Esophagus squamous epithelium (tissue), 5 donors: ENCODE measurements around the gene FRMD5. TPM values are rescaled to one million over a fixed set of nuclear protein-coding genes. Genes with fewer than 3 reads are reported as not detected.

Source experiments
- DNase-seq: peaks from one replicate; lab custom pipeline; 2025; lab: John Stamatoyannopoulos, UW
- H3K27ac ChIP-seq, 4 donors: fragments of 200-600 bp; sonication (generic); one replicate each; pipeline ENCODE4 v1.5.1; 2016 to 2019; ENCODE audit warnings: mild to moderate bottlenecking in 1 of 4
- H3K27me3 ChIP-seq, 4 donors: fragments of 200-600 bp; sonication (generic); 1 replicate in 3 of 4; 2 replicates in 1 of 4; pipeline versions ENCODE4 v1.5.1 to v1.6.0; 2017 to 2021; ENCODE audit warnings: antibody characterized with exemption in 1 of 4
- H3K36me3 ChIP-seq, 3 donors: fragments of 200-600 bp; sonication (generic); one replicate each; pipeline ENCODE4 v1.5.1; 2016 to 2019
- H3K4me1 ChIP-seq, 3 donors: fragments of 200-600 bp; sonication (generic); one replicate each; pipeline ENCODE4 v1.5.1; 2017 to 2019
- H3K4me3 ChIP-seq, 4 donors: fragments of 200-600 bp; sonication (generic); 1 replicate in 3 of 4; 2 replicates in 1 of 4; pipeline ENCODE4 v1.5.1; 2016 to 2019; ENCODE audit warnings: mild to moderate bottlenecking in 2 of 4, moderate library complexity in 1 of 4
- H3K9me3 ChIP-seq, 3 donors: fragments of 200-600 bp; sonication (generic); one replicate each; pipeline ENCODE4 v1.5.1; 2016 to 2019
- POLR2A ChIP-seq, 4 donors: fragments of 450-650 bp; IDR thresholded peaks; one replicate each; pipeline ENCODE4 v1.6.1; 2017; ENCODE audit warnings: antibody characterized with exemption in 4 of 4, mild to moderate bottlenecking in 4 of 4, moderate library complexity in 3 of 4
- WGBS, 2 donors: methylation state at CpG; one replicate each; pipeline ENCODE4 v1.1.5; 2018; 5-methylcytosine and 5-hydroxymethylcytosine counted together
- intact Hi-C: fragments of 100-400 bp; cut with DNase I; formaldehyde crosslinking; loops from one replicate; pipeline ENCODE4 v1.15.0; 2022
- total RNA-seq, 4 donors: library from RNA; depleted of rRNA; stranded (reverse); fragments of >200 nt; gene quantifications; one replicate each; pipeline ENCODE4 v1.1.0, GENCODE V29; 2016
- TF ChIP-seq, protein P1 (sequence below), 6 experiments: fragments of 450-650 bp in 4 of 6; fragments of 200-600 bp in 2 of 6; sonication (generic) in 2 of 6; IDR thresholded peaks; one replicate each; pipeline ENCODE4 v1.5.1; 2016 to 2019; ENCODE audit warnings: antibody characterized with exemption in 6 of 6, mild to moderate bottlenecking in 4 of 6, moderate library complexity in 4 of 6
- donor health status: DM: yes; HTN: yes; CAD: no.

The FRMD5 gene
- total RNA-seq, 4 donors from 2014 or later = 0.19 TPM; not detected in 3

DNA sequence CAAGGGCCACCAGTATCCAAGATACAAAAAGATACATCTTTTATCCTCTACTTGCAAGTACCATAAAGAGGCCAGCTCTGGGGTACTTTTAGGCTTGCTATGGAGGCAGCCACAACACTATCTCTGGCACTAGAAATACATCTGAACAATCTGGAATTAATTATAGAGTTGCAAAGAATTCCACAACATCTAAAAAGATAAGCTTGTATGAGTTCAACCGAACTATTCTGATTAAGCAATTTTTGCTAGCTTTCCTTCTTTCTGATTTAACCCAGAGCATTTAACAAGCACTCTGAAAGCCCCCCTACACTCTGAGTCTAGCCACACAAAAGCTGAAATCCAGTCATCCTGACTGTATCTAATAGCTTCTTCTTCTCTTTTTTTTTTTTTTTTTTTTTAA, 95.4 kb downstream of the FRMD5 start:
- TF ChIP-seq, protein P1, sequence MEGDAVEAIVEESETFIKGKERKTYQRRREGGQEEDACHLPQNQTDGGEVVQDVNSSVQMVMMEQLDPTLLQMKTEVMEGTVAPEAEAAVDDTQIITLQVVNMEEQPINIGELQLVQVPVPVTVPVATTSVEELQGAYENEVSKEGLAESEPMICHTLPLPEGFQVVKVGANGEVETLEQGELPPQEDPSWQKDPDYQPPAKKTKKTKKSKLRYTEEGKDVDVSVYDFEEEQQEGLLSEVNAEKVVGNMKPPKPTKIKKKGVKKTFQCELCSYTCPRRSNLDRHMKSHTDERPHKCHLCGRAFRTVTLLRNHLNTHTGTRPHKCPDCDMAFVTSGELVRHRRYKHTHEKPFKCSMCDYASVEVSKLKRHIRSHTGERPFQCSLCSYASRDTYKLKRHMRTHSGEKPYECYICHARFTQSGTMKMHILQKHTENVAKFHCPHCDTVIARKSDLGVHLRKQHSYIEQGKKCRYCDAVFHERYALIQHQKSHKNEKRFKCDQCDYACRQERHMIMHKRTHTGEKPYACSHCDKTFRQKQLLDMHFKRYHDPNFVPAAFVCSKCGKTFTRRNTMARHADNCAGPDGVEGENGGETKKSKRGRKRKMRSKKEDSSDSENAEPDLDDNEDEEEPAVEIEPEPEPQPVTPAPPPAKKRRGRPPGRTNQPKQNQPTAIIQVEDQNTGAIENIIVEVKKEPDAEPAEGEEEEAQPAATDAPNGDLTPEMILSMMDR (IDR thresholded peaks at IDR 0.05) = no peak

DNA sequence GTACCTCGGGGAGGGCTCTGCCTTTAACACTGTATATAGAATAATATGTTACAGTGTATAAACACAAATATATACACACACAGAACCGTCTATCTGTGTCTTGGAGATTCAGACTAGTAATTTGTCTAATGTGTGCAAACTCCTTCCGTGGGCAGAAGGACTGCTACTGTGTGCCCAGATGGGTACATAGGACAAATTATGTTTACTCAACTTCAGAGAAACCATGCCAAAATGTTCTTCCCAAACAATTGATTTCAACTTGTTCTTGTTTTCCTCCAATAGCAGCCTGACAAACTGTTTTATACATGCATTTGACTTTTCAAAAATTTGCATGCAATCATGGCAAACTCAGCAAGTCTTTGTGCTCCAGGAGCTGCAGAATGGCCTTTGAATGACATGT, 97.5 kb downstream of the FRMD5 start:
- H3K4me1 ChIP-seq = no peaks in the 10 kb centered on the region
- TF ChIP-seq, protein P1 (IDR thresholded peaks at IDR 0.05) = no peak
- no peak for TF ChIP-seq POLR2A (IDR thresholded peaks at IDR 0.05)
- H3K27me3 ChIP-seq = no peaks in the 10 kb centered on the region
- no peaks in the 10 kb centered on the region for H3K36me3 ChIP-seq
- intact Hi-C loops = no loop called here
- 19 to 32% methylated on average over 3 of the region's 3 CpGs for WGBS, 2 donors
- no peak overlapping the region for H3K27ac ChIP-seq
- no peaks in the 10 kb centered on the region for H3K9me3 ChIP-seq
- DNase-seq = no peak
- H3K4me3 ChIP-seq = no peak overlapping the region

More for the DNA sequence above, 95.4 kb downstream of the FRMD5 start:
- H3K4me1 ChIP-seq = no peaks in the 10 kb centered on the region
- intact Hi-C loops = no loop called here
- DNase-seq = no peak
- no peaks in the 10 kb centered on the region for H3K27me3 ChIP-seq
- no peaks in the 10 kb centered on the region for H3K36me3 ChIP-seq
- H3K9me3 ChIP-seq = no peaks in the 10 kb centered on the region
- H3K27ac ChIP-seq = no peak overlapping the region
- 68 to 75% methylated on average over 1 of the region's 1 CpG for WGBS, 2 donors
- H3K4me3 ChIP-seq = no peak overlapping the region

DNA sequence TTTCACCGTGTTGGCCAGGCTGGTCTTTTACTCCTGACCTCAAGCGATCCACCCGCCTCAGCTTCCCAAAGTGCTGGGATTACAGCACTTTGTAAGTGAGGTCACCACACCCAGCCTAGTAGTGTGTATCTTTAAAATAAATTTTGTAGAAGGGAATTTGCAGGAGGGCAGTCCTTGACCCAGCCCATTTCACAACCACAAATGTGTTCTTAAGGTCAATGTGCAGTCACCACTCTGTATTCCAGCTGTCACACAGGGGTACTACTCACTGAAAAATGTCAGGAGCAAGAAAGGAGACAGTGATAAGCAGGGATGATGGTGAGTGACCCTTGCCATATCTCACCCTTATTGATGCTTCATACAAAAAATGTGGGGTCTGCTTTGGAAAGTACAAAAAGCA, 98.5 kb downstream of the FRMD5 start:
- Histone ChIP-seq H3K4me1 (no peaks in the 10 kb centered on the region), H3K9me3 (no peaks in the 10 kb centered on the region), H3K27me3 (no peaks in the 10 kb centered on the region), H3K36me3 (no peaks in the 10 kb centered on the region), H3K4me3 (no peak overlapping the region), H3K27ac (no peak overlapping the region)
- no peak for DNase-seq
- TF ChIP-seq POLR2A (IDR thresholded peaks at IDR 0.05) = no peak
- TF ChIP-seq, protein P1 (IDR thresholded peaks at IDR 0.05) = no peak
- intact Hi-C loops = no loop called here
- 88 to 95% methylated on average over 3 of the region's 3 CpGs for WGBS, 2 donors

DNA sequence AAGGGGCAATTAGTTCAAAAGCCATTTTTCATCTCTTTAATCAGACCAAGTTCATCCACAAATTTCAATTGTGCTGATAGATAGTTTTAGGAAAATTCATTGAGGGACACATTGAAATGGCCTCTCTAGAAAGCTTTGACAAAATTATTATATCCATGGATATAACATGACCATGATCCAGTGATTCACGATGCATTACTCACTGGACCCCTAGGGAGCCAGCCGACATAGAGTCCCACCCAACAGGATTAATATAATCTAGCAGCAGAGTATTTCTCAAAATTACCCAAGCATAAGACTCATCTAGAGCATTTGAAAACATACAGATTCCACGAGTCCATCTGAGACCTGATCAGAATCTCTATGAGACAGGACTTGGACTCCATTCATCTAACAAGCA, 100.3 kb downstream of the FRMD5 start:
- intact Hi-C loops = no loop called here
- WGBS, 2 donors = 83 to 90% methylated on average over 3 of the region's 3 CpGs

DNA sequence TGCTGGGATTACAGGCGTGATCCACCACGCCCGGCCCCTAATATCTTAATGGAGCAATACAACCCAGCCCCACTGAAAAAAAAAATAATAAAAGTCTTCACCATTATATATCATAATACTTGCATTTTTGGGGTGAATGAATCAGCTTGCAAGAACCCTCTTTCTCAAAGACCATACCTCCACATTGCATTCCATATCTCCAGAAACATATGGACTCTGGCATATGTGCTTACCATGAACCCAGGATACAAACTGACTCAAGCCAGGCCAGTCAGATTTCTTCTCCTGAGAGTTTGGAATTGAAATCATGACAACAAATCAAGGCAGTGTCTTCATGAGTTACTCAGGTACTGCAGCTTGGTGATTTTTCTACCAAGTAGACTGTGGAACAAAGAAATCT, 101.2 kb downstream of the FRMD5 start:
- Histone ChIP-seq H3K36me3 (no peaks in the 10 kb centered on the region), H3K4me3 (no peak overlapping the region), H3K9me3 (no peaks in the 10 kb centered on the region), H3K4me1 (no peaks in the 10 kb centered on the region), H3K27ac (no peak overlapping the region), H3K27me3 (no peaks in the 10 kb centered on the region)
- WGBS, 2 donors = 100% methylated on average over 3 of the region's 3 CpGs; no CpG with 5 or more reads in 1 of the 2 donors
- intact Hi-C loops = no loop called here
- DNase-seq = no peak
- TF ChIP-seq, protein P1 (IDR thresholded peaks at IDR 0.05) = no peak
- no peak for TF ChIP-seq POLR2A (IDR thresholded peaks at IDR 0.05)

More for the DNA sequence above, 100.3 kb downstream of the FRMD5 start:
- TF ChIP-seq, protein P1 (IDR thresholded peaks at IDR 0.05) = no peak
- no peak for TF ChIP-seq POLR2A (IDR thresholded peaks at IDR 0.05)
- DNase-seq = no peak
- Histone ChIP-seq H3K36me3 (no peaks in the 10 kb centered on the region), H3K27me3 (no peaks in the 10 kb centered on the region), H3K4me1 (no peaks in the 10 kb centered on the region), H3K9me3 (no peaks in the 10 kb centered on the region), H3K27ac (no peak overlapping the region), H3K4me3 (no peak overlapping the region)
